Fibroblast of villous mesenchyme (primary cell): ENCODE results near the gene GATA2. TPM values are rescaled to one million over a fixed set of nuclear protein-coding genes. Genes with fewer than 3 reads are reported as not detected.
A peak's percentile ranks its signal among the peaks of the same experiment; 100 is the strongest.

ENCODE experiments used
- DNase-seq: peaks from one replicate; pipeline ENCODE4 v3.0.0-alpha.2; 2010; ENCODE audit warnings: low read depth
- H3K4me3 ChIP-seq: 2 replicates; pipeline ENCODE4 v1.5.1; 2011; ENCODE audit warnings: low read depth, mild to moderate bottlenecking, low read length
- CTCF ChIP-seq: IDR thresholded peaks from 2 replicates; pipeline ENCODE4 v1.5.1; 2012; ENCODE audit warnings: low read depth, mild to moderate bottlenecking, low read length; ENCODE audit not compliant: insufficient read depth
- total RNA-seq: library from RNA; depleted of rRNA; stranded (reverse); fragments of >200 nt; gene quantifications from 2 replicates; pipeline ENCODE4 v1.2.3, GENCODE V29; 2012

The GATA2 gene
- total RNA-seq, 1 donor: 41.0 TPM

DNA sequence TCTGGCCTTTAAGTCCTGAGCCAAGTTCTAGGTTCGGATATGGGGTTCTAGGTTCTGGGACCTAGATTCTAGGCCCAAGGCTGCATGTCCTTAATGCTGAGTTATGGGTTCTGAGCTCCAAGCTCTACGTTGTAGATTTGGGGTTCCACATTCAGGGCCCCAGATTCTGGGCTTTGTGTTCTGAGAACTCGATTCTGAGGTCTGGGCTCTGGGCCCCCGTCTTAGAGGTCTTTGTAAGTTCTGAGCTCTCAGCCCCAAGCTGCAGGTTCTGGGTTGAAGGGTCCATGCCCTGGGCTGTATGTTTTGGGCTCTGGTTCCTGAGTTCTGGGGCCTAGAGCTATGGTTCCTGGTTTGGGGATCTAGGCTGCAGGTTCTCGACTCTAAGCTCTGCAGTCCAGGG, 16.3 kb downstream of the GATA2 start:
- no peak overlapping the region for H3K4me3 ChIP-seq
- no peak for TF ChIP-seq CTCF
- DNase-seq: no peak

GRCh38 chr3:128475355-128475754, 17.6 kb downstream of the GATA2 start:
- no peak for TF ChIP-seq CTCF
- DNase-seq: no peak
- H3K4me3 ChIP-seq: no peak overlapping the region

- DNase-seq: no peak
- H3K4me3 ChIP-seq: no peak overlapping the region
- no peak for TF ChIP-seq CTCF
Observed at GRCh38 chr3:128473737-128474136, 19.3 kb downstream of the GATA2 start.

DNA sequence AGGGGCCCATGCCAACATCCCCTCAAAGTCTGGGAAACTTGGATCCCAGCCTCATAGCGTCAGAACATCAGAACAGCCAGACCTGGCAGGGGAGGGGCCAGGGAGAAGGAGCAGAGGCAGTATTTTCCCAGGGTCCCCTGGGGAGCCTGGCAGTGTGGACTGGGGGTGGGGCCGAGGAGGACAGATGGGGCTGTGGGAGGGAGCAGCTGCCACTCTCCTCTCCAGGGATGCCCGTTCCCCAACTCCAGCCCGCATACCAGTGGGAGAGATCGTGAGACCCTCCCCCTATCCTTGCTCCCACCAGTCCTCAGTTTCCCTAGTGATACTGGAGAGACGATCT, 19.9 kb downstream of the GATA2 start:
- H3K4me3 ChIP-seq: no peak overlapping the region
- DNase-seq: no peak
- no peak for TF ChIP-seq CTCF

DNA sequence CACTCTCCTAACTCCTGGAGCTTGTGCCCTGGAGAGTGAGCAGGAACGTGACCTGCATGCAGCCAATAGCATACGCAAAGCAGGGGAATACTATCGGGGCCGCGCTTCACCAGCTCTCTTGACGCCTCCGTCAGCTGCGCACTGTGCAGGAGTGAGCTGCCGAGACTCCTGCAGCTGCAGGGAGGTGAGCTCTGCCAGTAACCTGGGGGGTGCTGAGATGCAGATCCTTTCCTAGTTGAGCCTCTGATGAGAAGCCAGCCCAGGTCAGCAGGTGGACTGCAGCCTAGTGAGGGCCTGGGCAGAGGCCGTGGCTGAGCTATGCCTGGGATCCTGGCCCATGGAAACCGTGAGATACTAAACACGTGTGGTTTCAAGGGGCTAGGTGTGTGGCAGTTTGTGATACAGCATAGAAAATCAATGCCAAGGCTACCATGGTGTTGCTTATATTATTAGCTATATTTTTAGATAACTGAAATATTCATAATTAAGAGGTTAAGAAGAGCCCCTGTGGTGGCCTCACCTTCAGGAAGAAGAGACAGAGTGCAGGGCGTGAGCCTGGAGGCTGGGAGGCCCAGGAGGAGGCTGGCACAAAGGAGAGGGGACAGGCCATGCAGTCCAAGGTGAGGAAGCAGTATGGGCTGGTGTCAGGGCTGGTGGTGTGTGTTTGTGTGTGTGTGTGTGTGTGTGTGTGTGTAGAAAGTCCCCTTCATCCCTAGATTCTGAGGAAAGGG, 20.4 kb downstream of the GATA2 start:
- H3K4me3 ChIP-seq: no peak overlapping the region
- no peak for TF ChIP-seq CTCF
- DNase-seq: no peak

GRCh38 chr3:128471720-128472119, 21.3 kb downstream of the GATA2 start:
- no peak for TF ChIP-seq CTCF
- no peak for DNase-seq
- H3K4me3 ChIP-seq: no peak overlapping the region

DNA sequence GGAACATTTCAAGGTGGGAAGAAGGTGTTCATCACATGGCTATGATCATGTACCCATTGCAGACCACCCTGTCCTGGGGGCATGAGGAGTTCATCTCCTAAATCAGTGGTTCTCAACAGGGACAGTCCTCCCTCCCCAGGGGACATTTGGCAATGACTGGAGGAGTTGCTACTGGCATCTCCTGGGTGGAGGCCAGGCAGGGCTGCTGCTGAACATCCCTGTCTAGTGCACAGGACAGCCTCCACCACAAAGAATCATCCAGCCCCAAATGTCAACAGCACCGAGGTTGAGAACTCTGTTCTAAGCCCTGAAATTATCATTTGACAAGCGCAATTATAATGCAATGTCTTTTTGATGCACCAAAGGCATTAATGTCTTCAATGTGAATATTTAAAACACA, 21.9 kb downstream of the GATA2 start:
- no peak for TF ChIP-seq CTCF
- H3K4me3 ChIP-seq: no peak overlapping the region
- DNase-seq: peak; percentile 22
